Esophagus squamous epithelium (tissue), 4 donors: Measurements from ENCODE around the gene EIF2B2. TPM values are rescaled to one million over a fixed set of nuclear protein-coding genes. Genes with fewer than 3 reads are reported as not detected.

Source experiments
- small RNA-seq, 4 donors: library from RNA; depleted of rRNA; stranded (forward); fragments of <200 nt; gene quantifications; one replicate each; pipeline ENCODE3, GENCODE V24; 2016
- total RNA-seq, 4 donors: library from RNA; depleted of rRNA; stranded (reverse); fragments of >200 nt; gene quantifications; one replicate each; pipeline ENCODE4 v1.1.0, GENCODE V29; 2016

Gene EIF2B2
- total RNA-seq, 4 donors from 2014 or later, result 27.8 to 41.0 (median 39.0) TPM

Small RNA genes within 50 kb of the gene (small RNA-seq; reads per million reads assigned to genes)
- 0 reads per million in 4 donors for gene RNU6-689P

Other genes starting within 250 kb of the EIF2B2 start
- 10 to 100 TPM; 20.4 to 48.8 (median 28.2) TPM for gene YLPM1, start 239.6 kb upstream of the EIF2B2 start, total RNA-seq
- not detected for gene PROX2, start 126.8 kb upstream of the EIF2B2 start, total RNA-seq
- gene DLST, start 121.0 kb upstream of the EIF2B2 start, total RNA-seq, result 10 to 100 TPM; 54.9 to 87.0 (median 69.0) TPM
- gene RPS6KL1, start 79.7 kb upstream of the EIF2B2 start, total RNA-seq, result 1 to 10 TPM in 3 of 4 donors, under 1 TPM in 1; 0.83 to 1.7 (median 1.3) TPM
- 10 to 100 TPM in 1 of 4 donors, 1 to 10 TPM in 3; 1.6 to 42.3 (median 6.2) TPM for gene PGF, start 47.3 kb upstream of the EIF2B2 start, total RNA-seq
- 10 to 100 TPM in 3 of 4 donors, 1 to 10 TPM in 1; 8.4 to 39.7 (median 11.0) TPM for gene MLH3, start 48.5 kb downstream of the EIF2B2 start, total RNA-seq
- 10 to 100 TPM; 11.0 to 28.0 (median 15.4) TPM for gene ACYP1, start 61.1 kb downstream of the EIF2B2 start, total RNA-seq
- gene ZC2HC1C, start 66.7 kb downstream of the EIF2B2 start, total RNA-seq, result 1 to 10 TPM in 3 of 4 donors, under 1 TPM in 1; 0.64 to 5.0 (median 2.2) TPM
- gene NEK9, start 124.1 kb downstream of the EIF2B2 start, total RNA-seq, result 10 to 100 TPM; 16.6 to 37.2 (median 17.8) TPM
- gene TMED10, start 173.7 kb downstream of the EIF2B2 start, total RNA-seq, result 100 to 1,000 TPM; 174 to 267 (median 206) TPM